BE2C (cell line): Measurements from ENCODE around the gene MYEOV.

Experiments used
- DNase-seq: peaks from one replicate; pipeline ENCODE4 v3.0.0-alpha.2; 2020
- H3K27me3 ChIP-seq: fragments of 250-450 bp; sonication (Bioruptor Pico); 2 replicates; pipeline ENCODE4 v1.5.1; 2020; ENCODE audit warnings: mild to moderate bottlenecking
- H3K36me3 ChIP-seq: fragments of 250-450 bp; sonication (Bioruptor Pico); 2 replicates; pipeline ENCODE4 v1.5.1; 2020; ENCODE audit warnings: mild to moderate bottlenecking
- H3K4me1 ChIP-seq: fragments of 250-450 bp; sonication (Bioruptor Pico); 2 replicates; pipeline ENCODE4 v1.5.1; 2020
- H3K4me3 ChIP-seq: 2 replicates; pipeline ENCODE4 v1.5.1; 2011; ENCODE audit warnings: low read depth, low read length
- H3K9me3 ChIP-seq: fragments of 250-450 bp; sonication (Bioruptor Pico); 2 replicates; pipeline ENCODE4 v1.5.1; 2020
- CTCF ChIP-seq: IDR thresholded peaks from 2 replicates; pipeline ENCODE4 v1.5.1; 2012; ENCODE audit warnings: mild to moderate bottlenecking, low read depth, low read length

The MYEOV gene

DNA sequence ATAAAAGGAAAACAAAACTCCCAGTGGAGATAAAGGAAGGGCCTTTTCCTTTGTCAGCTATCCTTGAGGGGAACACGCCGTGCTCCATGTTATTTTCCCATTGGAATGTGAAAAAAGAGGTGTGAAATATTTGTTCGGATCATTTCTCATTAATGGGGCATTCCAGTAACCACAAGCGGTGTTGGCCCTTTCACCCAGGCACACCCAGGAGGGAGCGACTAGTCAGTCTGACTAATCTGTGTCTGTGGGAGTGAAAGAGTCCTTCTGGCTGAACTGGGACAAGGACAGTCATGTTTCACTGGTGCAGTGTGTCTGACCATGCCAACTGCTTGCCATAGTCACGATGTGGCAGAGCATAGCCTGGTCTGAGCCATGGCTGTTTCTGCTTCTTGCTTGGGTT, 13.0 kb upstream of the MYEOV start:
- Histone ChIP-seq H3K4me1 (no peaks in the 10 kb centered on the region; the same call in 1 of the 2 replicates), H3K9me3 (no peaks in the 10 kb centered on the region; the same call in 1 of the 2 replicates), H3K27me3 (no peaks in the 10 kb centered on the region), H3K36me3 (no peaks in the 10 kb centered on the region), H3K4me3 (no peak overlapping the region)
- no peak for TF ChIP-seq CTCF
- no peak for DNase-seq

- no peaks in the 10 kb centered on the region; the same call in 1 of the 2 replicates for H3K9me3 ChIP-seq
- no peaks in the 10 kb centered on the region; the same call in 1 of the 2 replicates for H3K4me1 ChIP-seq
- TF ChIP-seq CTCF: no peak
- no peaks in the 10 kb centered on the region for H3K36me3 ChIP-seq
- no peak for DNase-seq
- no peak overlapping the region for H3K4me3 ChIP-seq
- H3K27me3 ChIP-seq: no peaks in the 10 kb centered on the region
Observed at GRCh38 chr11:69283446-69283845, 10.5 kb upstream of the MYEOV start.

- Histone ChIP-seq H3K9me3 (no peaks in the 10 kb centered on the region; the same call in 1 of the 2 replicates), H3K36me3 (no peaks in the 10 kb centered on the region), H3K27me3 (no peaks in the 10 kb centered on the region), H3K4me3 (no peak overlapping the region), H3K4me1 (no peaks in the 10 kb centered on the region; the same call in 1 of the 2 replicates)
- no peak for DNase-seq
- no peak for TF ChIP-seq CTCF
Observed at GRCh38 chr11:69284081-69284511, 9.9 kb upstream of the MYEOV start.

- TF ChIP-seq CTCF: no peak
- DNase-seq: no peak
- H3K27me3 ChIP-seq: no peaks in the 10 kb centered on the region
- no peaks in the 10 kb centered on the region for H3K36me3 ChIP-seq
- H3K9me3 ChIP-seq: no peaks in the 10 kb centered on the region; the same call in 1 of the 2 replicates
- H3K4me1 ChIP-seq: no peaks in the 10 kb centered on the region; the same call in 1 of the 2 replicates
- H3K4me3 ChIP-seq: no peak overlapping the region
Observed at GRCh38 chr11:69285091-69285490, 8.9 kb upstream of the MYEOV start.

DNA sequence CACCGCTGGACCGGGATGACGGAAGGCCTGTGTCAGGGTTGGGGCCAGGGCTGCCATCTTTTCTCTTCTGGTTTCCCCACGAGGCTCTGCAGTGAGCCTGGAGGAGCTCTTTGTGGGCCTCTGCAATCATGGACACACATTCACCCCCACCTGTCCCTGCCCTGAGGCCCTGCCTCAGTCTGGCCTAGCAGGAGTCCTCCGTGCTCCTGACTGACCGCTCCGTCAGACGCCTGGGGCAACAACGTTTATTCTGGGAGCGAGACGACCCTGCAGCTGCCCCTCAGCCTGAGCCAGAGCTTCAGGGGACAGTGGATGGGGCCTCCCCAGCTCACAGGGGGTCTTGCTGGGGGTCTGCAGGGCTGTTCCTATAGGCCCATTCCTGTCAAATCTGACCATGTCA, 8.2 kb upstream of the MYEOV start:
- Histone ChIP-seq H3K4me1 (no peaks in the 10 kb centered on the region; the same call in 1 of the 2 replicates), H3K4me3 (no peak overlapping the region), H3K36me3 (no peaks in the 10 kb centered on the region), H3K27me3 (no peaks in the 10 kb centered on the region), H3K9me3 (no peaks in the 10 kb centered on the region; the same call in 1 of the 2 replicates)
- TF ChIP-seq CTCF: no peak
- DNase-seq: no peak

- no peak for DNase-seq
- TF ChIP-seq CTCF: no peak
- H3K4me3 ChIP-seq: no peak overlapping the region
Observed at GRCh38 chr11:69286374-69287371, 7.3 kb upstream of the MYEOV start.

More at GRCh38 chr11:69286374-69287371, 7.3 kb upstream of the MYEOV start:
- Histone ChIP-seq H3K9me3 (no peaks in the 10 kb centered on the region; the same call in 1 of the 2 replicates), H3K36me3 (no peaks in the 10 kb centered on the region), H3K4me1 (no peaks in the 10 kb centered on the region; the same call in 1 of the 2 replicates), H3K27me3 (no peaks in the 10 kb centered on the region)
